ENCODE results near the gene GPR83.

Gene GPR83

DNA sequence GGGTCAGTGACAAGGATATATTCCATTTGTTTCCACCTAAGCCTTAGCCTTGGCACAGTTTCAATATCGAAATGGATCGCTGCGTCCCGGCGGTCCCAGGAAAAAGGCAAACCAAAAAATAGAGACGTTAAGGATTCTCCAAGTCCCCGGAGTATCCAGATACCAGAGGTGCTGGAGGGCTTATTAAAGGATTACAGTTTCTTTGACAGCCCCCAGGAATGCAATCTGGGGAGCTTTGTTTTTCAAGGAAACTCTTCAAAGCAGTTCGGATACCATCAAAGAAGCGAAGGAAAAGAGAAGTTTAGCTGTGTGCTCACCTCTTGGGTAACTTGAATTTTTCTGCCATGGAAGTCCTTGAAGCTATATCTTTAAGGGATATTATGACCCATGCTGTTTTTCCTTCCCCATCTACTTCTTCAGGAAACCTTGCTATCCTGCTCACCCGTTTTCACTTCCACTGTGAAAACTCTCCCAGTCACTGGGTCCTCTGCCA lies 600 bp upstream of the GPR83 start:
- TF ChIP-seq GATA3 (IDR thresholded peaks at IDR 0.05; ENCODE audit: low read depth, low read length) (no peak), GATA2 (IDR thresholded peaks at IDR 0.05; ENCODE audit: low read depth, low read length) (no peak)

DNA sequence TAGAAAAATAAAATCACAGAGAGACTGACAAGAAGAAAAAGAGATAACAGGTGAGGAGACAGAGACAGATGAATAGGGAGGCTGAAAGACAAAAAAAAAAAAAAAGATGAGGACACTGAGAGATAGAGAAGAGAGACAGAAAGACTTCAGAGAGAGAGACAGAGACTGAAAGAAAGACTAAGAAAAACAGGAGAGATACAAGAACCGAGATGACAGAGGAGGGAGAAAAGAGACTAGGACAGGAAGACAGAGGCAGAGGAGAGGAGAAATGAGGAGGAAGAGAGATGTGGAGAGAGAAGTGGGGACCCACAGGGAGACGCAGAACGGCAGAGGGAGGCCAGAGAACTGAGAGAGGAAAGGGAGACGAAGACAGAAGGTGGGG lies 771 bp downstream of the GPR83 start:
- TF ChIP-seq GATA3 (IDR thresholded peaks at IDR 0.05; ENCODE audit: low read depth, low read length) = no peak
- no peak for TF ChIP-seq GATA2 (IDR thresholded peaks at IDR 0.05; ENCODE audit: low read depth, low read length)

GRCh38 chr11:94400050-94400449 lies 1.2 kb downstream of the GPR83 start:
- TF ChIP-seq GATA3 (IDR thresholded peaks at IDR 0.05; ENCODE audit: low read depth, low read length) = no peak
- TF ChIP-seq GATA2 (IDR thresholded peaks at IDR 0.05; ENCODE audit: low read depth, low read length) = peak; percentile 53; the same call in 1 of the 2 replicates

DNA sequence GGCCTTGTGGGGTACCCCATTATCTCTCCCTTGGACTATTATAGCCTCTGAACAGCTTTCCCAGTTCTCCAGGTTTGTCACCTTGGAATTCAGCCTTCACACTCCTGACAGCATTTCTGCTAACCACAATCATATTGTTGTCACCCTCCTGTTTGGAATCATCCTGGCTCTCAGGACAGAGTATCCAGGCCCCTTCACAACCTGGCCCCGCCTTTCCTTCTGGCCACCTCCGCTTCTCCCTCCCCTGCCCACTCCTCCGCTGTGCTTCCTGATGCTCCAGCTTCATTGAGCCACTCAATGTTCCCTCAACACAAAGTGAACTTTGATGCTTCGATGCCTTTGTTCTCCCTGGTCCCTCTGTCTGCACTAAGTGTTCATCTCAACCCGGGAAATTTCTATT lies 3.1 kb downstream of the GPR83 start:
- TF ChIP-seq GATA2 (IDR thresholded peaks at IDR 0.05; ENCODE audit: low read depth, low read length) (no peak), GATA3 (IDR thresholded peaks at IDR 0.05; ENCODE audit: low read depth, low read length) (no peak)

- TF ChIP-seq GATA3 (IDR thresholded peaks at IDR 0.05; ENCODE audit: low read depth, low read length) (no peak), GATA2 (IDR thresholded peaks at IDR 0.05; ENCODE audit: low read depth, low read length) (no peak)
These were observed 4.9 kb downstream of the GPR83 start for GRCh38 chr11:94396282-94396681.

DNA sequence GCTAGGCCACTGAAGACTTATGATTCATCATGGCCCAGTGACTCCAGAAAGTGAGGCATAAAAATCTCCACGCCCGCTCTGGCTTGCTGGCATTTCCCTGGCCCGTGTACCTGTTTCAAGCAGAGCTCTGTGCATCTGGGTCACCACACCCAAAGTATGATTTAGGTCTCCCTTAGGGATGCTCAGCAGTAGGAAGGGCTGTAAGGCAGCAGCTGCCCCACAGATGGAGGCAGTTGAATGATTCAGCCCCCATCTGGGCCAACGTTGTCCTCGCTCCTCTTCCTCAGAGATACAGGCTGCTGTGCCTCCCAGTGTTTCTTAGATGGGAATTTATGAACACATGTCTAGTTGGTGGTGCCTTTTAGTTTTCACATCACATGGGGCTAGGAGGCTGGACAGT lies 21.6 kb downstream of the GPR83 start:
- no peak for TF ChIP-seq GATA3 (IDR thresholded peaks at IDR 0.05; ENCODE audit: low read depth, low read length)
- no peak for TF ChIP-seq GATA2 (IDR thresholded peaks at IDR 0.05; ENCODE audit: low read depth, low read length)

DNA sequence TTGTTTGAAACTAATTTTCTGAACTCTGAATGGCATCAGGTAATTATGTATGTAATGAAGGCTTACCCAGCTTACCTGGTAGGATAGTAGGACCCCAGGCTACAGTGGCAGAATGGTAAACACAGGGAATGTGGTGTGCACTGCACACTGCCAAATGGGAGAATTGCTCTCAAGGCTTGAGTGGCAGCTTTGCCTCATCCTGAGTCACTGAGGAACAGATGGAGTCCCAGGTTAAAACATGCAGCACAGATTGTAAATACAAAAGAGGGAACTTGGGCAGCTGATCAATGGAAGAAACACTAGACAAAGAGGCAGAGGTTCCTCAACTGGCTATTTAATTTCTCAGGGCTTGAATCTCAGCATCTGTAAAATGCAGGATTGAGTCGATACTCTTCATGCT lies 24.4 kb downstream of the GPR83 start:
- TF ChIP-seq GATA3 (IDR thresholded peaks at IDR 0.05; ENCODE audit: low read depth, low read length) (no peak), GATA2 (IDR thresholded peaks at IDR 0.05; ENCODE audit: low read depth, low read length) (no peak)

DNA sequence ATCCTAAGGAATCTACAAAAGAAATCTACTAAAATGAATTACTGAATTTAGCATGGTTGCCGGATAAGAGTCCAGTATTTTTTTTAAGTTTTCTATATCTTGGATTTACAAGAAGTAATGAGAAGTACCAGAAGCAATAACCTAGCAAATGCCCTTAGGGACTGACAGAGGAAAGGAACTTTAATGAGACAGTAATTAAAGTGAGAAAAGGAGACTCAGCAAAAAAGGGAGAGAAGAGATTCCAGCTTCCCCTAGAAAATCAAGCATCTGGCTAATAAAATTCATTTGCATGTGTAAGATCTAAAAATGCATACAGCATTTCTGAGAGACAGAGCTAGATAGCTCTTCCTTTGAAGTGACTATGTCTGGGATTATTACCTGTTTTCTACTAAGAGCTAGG lies 57.7 kb downstream of the GPR83 start:
- TF ChIP-seq GATA3 (IDR thresholded peaks at IDR 0.05; ENCODE audit: low read depth, low read length) = no peak
- TF ChIP-seq GATA2 (IDR thresholded peaks at IDR 0.05; ENCODE audit: low read depth, low read length) = no peak

GRCh38 chr11:94342250-94342649 lies 59.0 kb downstream of the GPR83 start:
- TF ChIP-seq GATA2 (IDR thresholded peaks at IDR 0.05; ENCODE audit: low read depth, low read length) (no peak), GATA3 (IDR thresholded peaks at IDR 0.05; ENCODE audit: low read depth, low read length) (no peak)

DNA sequence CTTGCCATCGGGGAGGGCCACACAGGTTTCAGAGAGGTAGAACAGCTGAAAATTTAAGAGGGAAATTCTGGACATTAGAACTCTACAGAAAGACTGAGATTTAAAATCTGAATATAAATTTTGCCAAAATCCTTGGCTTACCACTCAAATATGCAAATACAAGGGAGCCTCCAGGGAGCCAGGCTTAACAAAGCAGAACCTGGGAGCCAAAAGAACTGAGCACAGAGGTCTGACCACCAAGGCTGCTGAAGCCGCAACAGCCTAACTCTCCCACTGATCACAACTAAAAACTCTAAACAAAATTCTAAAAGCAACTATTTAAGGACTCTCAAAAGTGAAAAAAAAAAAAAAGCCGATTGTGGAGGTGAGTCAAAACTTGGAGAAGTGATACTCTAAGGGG lies 62.6 kb downstream of the GPR83 start:
- TF ChIP-seq GATA3 (IDR thresholded peaks at IDR 0.05; ENCODE audit: low read depth, low read length) (no peak), GATA2 (IDR thresholded peaks at IDR 0.05; ENCODE audit: low read depth, low read length) (no peak)

DNA sequence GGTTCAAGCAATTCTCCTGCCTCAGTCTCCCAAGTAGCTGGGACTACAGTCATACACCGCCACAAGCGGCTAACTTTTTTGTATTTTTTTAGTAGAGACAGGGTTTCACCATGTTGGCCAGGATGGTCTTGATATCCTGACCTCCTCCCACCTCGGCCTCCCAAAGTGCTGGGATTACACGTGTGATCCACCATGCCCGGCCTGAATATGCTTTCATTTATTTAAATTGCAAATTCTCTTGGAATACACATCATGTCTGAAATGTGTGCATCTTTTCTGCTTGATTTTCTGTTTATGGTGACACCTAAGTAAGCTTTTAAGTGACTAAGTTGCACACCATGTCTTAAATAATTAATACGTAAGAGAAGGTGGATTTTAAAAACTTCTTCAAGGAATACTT lies 65.2 kb downstream of the GPR83 start:
- TF ChIP-seq GATA3 (IDR thresholded peaks at IDR 0.05; ENCODE audit: low read depth, low read length) (no peak), GATA2 (IDR thresholded peaks at IDR 0.05; ENCODE audit: low read depth, low read length) (no peak)

DNA sequence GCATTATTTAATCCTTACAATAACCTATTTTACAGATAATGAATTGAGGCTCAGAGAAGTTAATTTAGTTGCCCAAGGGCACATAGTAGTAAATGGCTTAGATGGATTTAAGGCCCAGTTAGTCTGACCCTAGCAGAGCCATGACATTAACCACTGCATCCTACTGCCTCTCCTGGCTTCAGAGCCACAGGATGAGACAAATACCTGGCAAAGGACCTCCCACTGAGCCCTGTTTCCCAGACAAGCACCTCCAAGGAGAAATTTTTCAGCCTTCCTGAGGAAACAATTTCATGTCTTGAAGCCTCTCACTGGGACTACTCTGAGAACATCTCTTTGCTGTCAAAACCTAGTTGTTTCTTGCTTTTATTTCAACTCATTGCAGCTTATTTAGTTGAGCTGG lies 68.4 kb downstream of the GPR83 start:
- TF ChIP-seq GATA3 (IDR thresholded peaks at IDR 0.05; ENCODE audit: low read depth, low read length) (no peak), GATA2 (IDR thresholded peaks at IDR 0.05; ENCODE audit: low read depth, low read length) (no peak)

DNA sequence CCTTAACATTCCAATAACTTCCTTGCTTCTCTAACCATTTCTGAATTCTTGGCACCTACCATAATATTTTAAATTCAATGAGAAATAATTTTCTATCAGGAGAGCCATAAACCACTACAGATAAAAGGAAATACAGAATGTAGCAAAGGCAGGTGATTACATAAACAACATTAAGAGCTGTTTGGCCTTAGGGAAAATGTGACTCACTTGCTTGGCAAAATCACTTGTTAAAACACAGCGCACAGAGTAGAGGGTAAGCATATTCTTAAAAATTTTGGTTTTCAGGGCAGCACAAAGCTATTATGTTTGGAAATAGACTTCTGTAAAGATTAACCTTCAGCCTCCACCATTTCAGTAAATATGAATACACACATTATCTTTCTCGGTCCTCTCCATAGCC lies 70.4 kb downstream of the GPR83 start:
- no peak for TF ChIP-seq GATA3 (IDR thresholded peaks at IDR 0.05; ENCODE audit: low read depth, low read length)
- TF ChIP-seq GATA2 (IDR thresholded peaks at IDR 0.05; ENCODE audit: low read depth, low read length) = no peak

DNA sequence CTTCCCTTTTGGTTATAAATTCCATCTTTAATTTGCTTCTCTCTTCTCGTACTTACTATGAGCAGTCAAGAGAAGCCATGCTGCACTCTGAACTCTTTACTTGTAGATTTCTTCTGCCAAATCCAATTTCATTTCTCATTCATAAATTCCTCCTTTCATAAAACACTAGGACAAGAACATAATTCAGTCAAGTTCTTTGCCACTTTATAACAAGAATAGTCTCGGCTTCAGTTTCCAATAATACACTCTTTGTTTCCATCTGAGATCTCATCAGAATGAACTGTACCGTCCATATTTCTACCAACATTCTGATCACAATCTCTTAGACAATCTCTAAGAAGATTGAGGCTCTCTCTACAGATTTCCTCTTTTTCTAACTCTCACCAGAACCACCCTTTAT lies 71.7 kb downstream of the GPR83 start:
- TF ChIP-seq GATA2 (IDR thresholded peaks at IDR 0.05; ENCODE audit: low read depth, low read length) (no peak), GATA3 (IDR thresholded peaks at IDR 0.05; ENCODE audit: low read depth, low read length) (no peak)

DNA sequence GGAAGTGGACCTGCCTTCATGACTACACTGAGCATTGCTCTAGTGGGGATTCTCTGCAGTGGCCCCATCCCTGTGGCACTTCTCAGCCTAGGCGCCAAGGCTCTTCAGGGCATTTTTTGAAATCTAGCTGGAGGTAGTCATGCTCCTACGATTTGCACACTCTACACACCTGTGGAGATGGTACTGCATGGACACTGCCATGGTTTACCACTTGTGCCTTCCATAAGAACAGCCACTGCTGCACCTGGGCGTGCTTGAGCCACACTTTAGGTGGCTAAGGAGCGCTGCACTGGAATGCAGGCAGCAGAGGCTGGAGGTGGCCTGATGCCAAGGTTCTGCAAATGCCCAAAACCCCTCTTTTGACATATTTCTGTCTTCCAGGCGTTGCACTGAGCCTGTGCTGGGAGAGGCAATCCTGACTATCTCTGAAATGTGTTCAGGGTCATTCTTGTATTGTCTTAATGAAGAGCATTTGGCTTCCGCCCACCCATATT lies 72.6 kb downstream of the GPR83 start:
- TF ChIP-seq GATA2 (IDR thresholded peaks at IDR 0.05; ENCODE audit: low read depth, low read length) (no peak), GATA3 (IDR thresholded peaks at IDR 0.05; ENCODE audit: low read depth, low read length) (no peak)

Data from SH-SY5Y (cell line).